IMR-90 (cell line): ENCODE measurements around the gene ARHGEF17. TPM values are rescaled to one million over a fixed set of nuclear protein-coding genes. Genes with fewer than 3 reads are reported as not detected.
A peak's percentile ranks its signal among the peaks of the same experiment; 100 is the strongest.

Experiments
- ATAC-seq: fragments of 200-7000 bp; cut with Tn5 transposase; 2 replicates; pipeline ENCODE4 v1.9.1; 2020; ENCODE audit warnings: low read depth, mild to moderate bottlenecking, moderate library complexity
- BruUV-seq: library from RNA; stranded (reverse); fragments of 400-500 nt; replicated peaks from 2 replicates; lab custom pipeline; 2021; lab: Mats Ljungman, UMichigan
- CTCF ChIA-PET: fragments of 300-600 bp; formaldehyde crosslinking; extraction: SDS; loops from one replicate; lab custom pipeline; 2021; ENCODE audit warnings: antibody characterized with exemption; lab: Yijun Ruan, JAX
- POLR2A ChIA-PET: fragments of 300-600 bp; sonication (Branson Sonifier 250); formaldehyde crosslinking; loops from one replicate; lab custom pipeline; 2022; ENCODE audit warnings: antibody characterized with exemption; ENCODE audit not compliant: unreplicated experiment; lab: Charles Lee
- DNase-seq: peaks from one replicate; pipeline ENCODE4 v3.0.0; 2013
- H2AFZ ChIP-seq: replicated peaks from 2 replicates; pipeline ENCODE3; 2013; ENCODE audit warnings: low read length, mild to moderate bottlenecking; ENCODE audit not compliant: poor library complexity
- H2AK5ac ChIP-seq: 2 replicates; pipeline ENCODE4 v1.6.1; 2013; ENCODE audit warnings: low read depth, low read length, inconsistent platforms
- H2AK9ac ChIP-seq: replicated peaks from 2 replicates; pipeline ENCODE3; 2013; ENCODE audit warnings: mild to moderate bottlenecking, low read depth, low read length, moderate library complexity; ENCODE audit not compliant: poor library complexity
- H2BK120ac ChIP-seq: 2 replicates; pipeline ENCODE4 v1.6.1; 2013; ENCODE audit warnings: low read depth, low read length, inconsistent platforms
- H2BK15ac ChIP-seq: 3 replicates; pipeline ENCODE4 v1.6.1; 2013; ENCODE audit warnings: low read depth, low read length, inconsistent platforms
- H2BK20ac ChIP-seq: 2 replicates; pipeline ENCODE4 v1.6.1; 2013; ENCODE audit warnings: low read depth, mild to moderate bottlenecking, inconsistent platforms, low read length, moderate library complexity
- H2BK5ac ChIP-seq: 2 replicates; pipeline ENCODE4 v1.6.1; 2013; ENCODE audit warnings: mild to moderate bottlenecking, low read depth, low read length, inconsistent platforms; ENCODE audit not compliant: poor library complexity, severe bottlenecking
- H3K14ac ChIP-seq: replicated peaks from 2 replicates; pipeline ENCODE4 v1.6.1; 2013; ENCODE audit warnings: low read depth, low read length, inconsistent platforms
- H3K18ac ChIP-seq: 2 replicates; pipeline ENCODE4 v1.6.1; 2013; ENCODE audit warnings: low read depth, low read length, control low read depth
- H3K23ac ChIP-seq: 2 replicates; pipeline ENCODE4 v1.6.1; 2013; ENCODE audit warnings: low read depth, low read length, inconsistent platforms
- H3K27ac ChIP-seq: 2 replicates; pipeline ENCODE4 v1.5.1; 2013; ENCODE audit warnings: mild to moderate bottlenecking, control low read depth, low read length; ENCODE audit not compliant: insufficient read depth
- H3K27me3 ChIP-seq: 2 replicates; pipeline ENCODE4 v1.6.1; 2013; ENCODE audit warnings: low read length; ENCODE audit not compliant: control insufficient read depth, insufficient read depth
- H3K36me3 ChIP-seq: 2 replicates; pipeline ENCODE4 v1.6.1; 2013; ENCODE audit warnings: low read length, mixed read lengths; ENCODE audit not compliant: control insufficient read depth, insufficient read depth
- H3K4ac ChIP-seq: 2 replicates; pipeline ENCODE4 v1.6.1; 2013; ENCODE audit warnings: low read depth, low read length, inconsistent platforms
- H3K4me1 ChIP-seq: 2 replicates; pipeline ENCODE4 v1.6.1; 2013; ENCODE audit warnings: low read length, mixed read lengths; ENCODE audit not compliant: control insufficient read depth, insufficient read depth
- H3K4me2 ChIP-seq: 2 replicates; pipeline ENCODE4 v1.6.1; 2013; ENCODE audit warnings: low read depth, mild to moderate bottlenecking, control low read depth, low read length, moderate library complexity
- H3K4me3 ChIP-seq: 2 replicates; pipeline ENCODE4 v1.5.1; 2013; ENCODE audit warnings: low read depth, mild to moderate bottlenecking, control low read depth, low read length, moderate library complexity; ENCODE audit not compliant: insufficient read depth
- H3K56ac ChIP-seq: 2 replicates; pipeline ENCODE4 v1.6.1; 2013; ENCODE audit warnings: low read length, inconsistent platforms; ENCODE audit not compliant: insufficient read depth; ENCODE audit errors: extremely low read depth
- H3K79me1 ChIP-seq, 2 experiments: 2 replicates each; pipeline ENCODE4 v1.6.1; 2013; ENCODE audit warnings: low read length in 2 of 2, inconsistent platforms in 1 of 2, low read depth in 1 of 2
- H3K9ac ChIP-seq: 2 replicates; pipeline ENCODE4 v1.6.1; 2013; ENCODE audit warnings: low read depth, low read length, control low read depth
- H3K9me1 ChIP-seq: 2 replicates; pipeline ENCODE4 v1.6.1; 2013; ENCODE audit warnings: low read length, inconsistent platforms; ENCODE audit not compliant: insufficient read depth
- H3K9me3 ChIP-seq: 2 replicates; pipeline ENCODE4 v1.6.1; 2013; ENCODE audit warnings: low read length; ENCODE audit not compliant: control insufficient read depth, insufficient read depth
- H4K20me1 ChIP-seq: 2 replicates; pipeline ENCODE4 v1.6.1; 2013; ENCODE audit warnings: low read length, inconsistent platforms; ENCODE audit not compliant: insufficient read depth
- H4K5ac ChIP-seq: 2 replicates; pipeline ENCODE4 v1.6.1; 2013; ENCODE audit warnings: mild to moderate bottlenecking, low read depth, low read length, control low read depth
- H4K8ac ChIP-seq, 2 experiments: 2 replicates each; pipeline ENCODE4 v1.6.1; 2013; ENCODE audit warnings: low read depth in 2 of 2, low read length in 2 of 2, control low read depth in 1 of 2, inconsistent platforms in 1 of 2
- H4K91ac ChIP-seq: 2 replicates; pipeline ENCODE4 v1.6.1; 2013; ENCODE audit warnings: low read depth, low read length, inconsistent platforms; ENCODE audit not compliant: insufficient read depth
- CEBPB ChIP-seq: IDR thresholded peaks from 2 replicates; pipeline ENCODE4 v1.6.1; 2012; ENCODE audit warnings: low read depth, low read length, improper control_type of control experiment
- FOS ChIP-seq: fragments of 150-350 bp; IDR thresholded peaks from 2 replicates; pipeline ENCODE4 v1.6.1; 2016; ENCODE audit warnings: low read depth, low read length
- MAFK ChIP-seq: IDR thresholded peaks from 2 replicates; pipeline ENCODE4 v1.6.1; 2012; ENCODE audit warnings: low read depth, low read length, improper control_type of control experiment
- RFX5 ChIP-seq: IDR thresholded peaks from 2 replicates; pipeline ENCODE4 v1.8.0; 2012; ENCODE audit warnings: low read depth, mild to moderate bottlenecking, low read length, moderate library complexity
- SMC3 ChIP-seq: fragments of 150-350 bp; IDR thresholded peaks from 2 replicates; pipeline ENCODE4 v1.6.1; 2016; ENCODE audit warnings: low read depth, mild to moderate bottlenecking, antibody characterized with exemption, low read length, moderate library complexity
- WGBS, 2 experiments: methylation state at CpG; one replicate each; pipeline versions ENCODE4 v1.1.5 to v1.1.7; 2013; ENCODE audit warnings: missing lambda C conversion rate in 2 of 2; ENCODE audit not compliant: insufficient read length in 1 of 2; ENCODE audit errors: extremely low coverage in 2 of 2; 5-methylcytosine and 5-hydroxymethylcytosine counted together
- dilution Hi-C: fragments of 300-500 bp; cut with HindIII; formaldehyde crosslinking; loops from one replicate; pipeline ENCODE4 v1.14.3; 2018; ENCODE audit warnings: low sequenced_read_pairs; ENCODE audit not compliant: unreplicated experiment
- in situ Hi-C: fragments of 300-500 bp; cut with MboI; formaldehyde crosslinking; loops from 3 replicates; pipeline ENCODE4 v1.14.3; 2019; ENCODE audit warnings: low sequenced_read_pairs, inconsistent platforms, mixed read lengths
- intact Hi-C: fragments of 100-400 bp; cut with micrococcal nuclease; formaldehyde crosslinking; loops from 2 replicates; pipeline ENCODE4 v1.10.0; 2022
- polyA plus RNA-seq, 3 experiments: library from polyadenylated mRNA; depleted of rRNA; stranded (reverse); fragments of >200 nt; gene quantifications; 2 replicates each; pipeline ENCODE4 v1.2.3, GENCODE V29; 2012; ENCODE audit warnings: low replicate concordance in 1 of 3
- total RNA-seq: library from RNA; depleted of rRNA; stranded (reverse); fragments of >200 nt; gene quantifications from 2 replicates; pipeline ENCODE4 v1.2.3, GENCODE V29; 2012

Gene ARHGEF17
- total and polyA plus RNA-seq, 2 of the 4 experiments (the other 2 are of a cell fraction) = 21.7 to 97.7 TPM

DNA sequence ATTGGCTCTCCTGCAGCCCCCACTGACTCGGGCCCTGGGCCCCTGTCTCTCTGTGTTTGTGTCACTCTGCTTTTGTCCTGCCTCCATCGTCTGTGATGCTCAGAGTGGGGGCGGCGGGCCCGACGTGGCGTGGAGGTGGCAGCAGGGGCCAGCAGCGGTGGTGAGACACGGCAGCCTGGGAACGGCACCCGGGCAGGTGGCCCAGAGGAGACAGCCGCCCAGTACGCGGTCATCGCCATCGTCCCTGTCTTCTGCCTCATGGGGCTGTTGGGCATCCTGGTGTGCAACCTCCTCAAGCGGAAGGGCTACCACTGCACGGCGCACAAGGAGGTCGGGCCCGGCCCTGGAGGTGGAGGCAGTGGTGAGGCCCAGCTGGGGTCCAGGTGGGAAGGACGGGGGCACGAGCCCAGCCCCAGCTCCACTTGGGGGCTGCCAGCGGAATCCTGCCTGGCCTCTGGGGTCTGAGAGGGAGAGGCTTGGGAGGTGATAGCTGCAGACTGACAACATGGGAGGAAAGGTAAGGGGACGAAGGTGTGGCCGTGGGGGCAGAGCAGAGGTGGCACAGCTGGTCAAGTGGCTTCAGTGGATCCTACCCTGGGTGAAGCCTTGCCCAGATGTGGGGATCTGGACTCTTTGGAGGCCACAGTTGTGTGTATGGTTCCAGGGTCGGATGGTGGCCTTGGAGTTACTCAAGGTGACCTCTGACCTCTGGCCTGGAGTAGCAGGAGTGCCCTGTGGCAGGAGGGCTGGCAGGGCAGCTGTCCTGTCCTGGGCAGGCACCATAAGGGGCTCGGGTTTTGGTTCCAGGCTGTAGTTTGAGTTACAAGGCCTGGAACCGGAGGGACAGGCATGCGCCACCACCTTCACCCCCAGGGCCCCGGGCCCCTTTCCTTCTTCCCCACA is 84.3 kb downstream of the ARHGEF17 start:
- H4K5ac ChIP-seq = no peak overlapping the region
- no peak for DNase-seq
- H3K9me1 ChIP-seq = peaks cover 10% of the 10 kb centered on the region; the same call in 1 of the 2 replicates
- intact Hi-C loops = loop anchor here (1.0 kb wide), 3 partner anchors 41 to 97 kb away; no protein-coding TSS in a partner anchor
- no peak overlapping the region for H3K27ac ChIP-seq
- peaks cover 9% of the 10 kb centered on the region for H3K4me1 ChIP-seq
- CTCF ChIA-PET = interaction anchor here (1.5 to 2.9 kb wide), 3 partner anchors 16 to 86 kb away, joined by 5 to 16 read pairs (median 5); partner anchors contain the start of gene RELT
- no peaks in the 10 kb centered on the region for H3K27me3 ChIP-seq
- H2AFZ ChIP-seq = no peak overlapping the region
- H4K91ac ChIP-seq = no peak overlapping the region
- no peak overlapping the region for H3K4ac ChIP-seq
- no peak overlapping the region for H3K4me2 ChIP-seq
- no peak overlapping the region for H3K9ac ChIP-seq
- H2BK15ac ChIP-seq = no peak overlapping the region
- no peak overlapping the region for H2BK120ac ChIP-seq
- H3K56ac ChIP-seq = no peak overlapping the region
- H3K79me1 ChIP-seq = peaks cover 12 to 23% of the 10 kb centered on the region in 2 experiments
- no peak for TF ChIP-seq FOS
- TF ChIP-seq RFX5 = no peak
- TF ChIP-seq CEBPB = no peak
- TF ChIP-seq SMC3 = no peak
- TF ChIP-seq MAFK = no peak
- H2AK9ac ChIP-seq = peak overlapping the region; percentile 63
- ATAC-seq = no peak
- H4K20me1 ChIP-seq = peaks cover 14% of the 10 kb centered on the region
- in situ Hi-C loops = no loop called here
- no TSS peak for BruUV-seq
- H2AK5ac ChIP-seq = no peak overlapping the region
- H3K14ac ChIP-seq = no peak overlapping the region
- dilution Hi-C loops = no loop called here
- peaks cover 4% of the 10 kb centered on the region; the same call in 1 of the 2 replicates for H3K36me3 ChIP-seq
- no peak overlapping the region for H4K8ac ChIP-seq
- POLR2A ChIA-PET = no interaction called here
- H3K18ac ChIP-seq = no peak overlapping the region
- H2BK5ac ChIP-seq = no peak overlapping the region
- no peak overlapping the region for H3K4me3 ChIP-seq
- no peak overlapping the region for H3K23ac ChIP-seq
- no peaks in the 10 kb centered on the region for H3K9me3 ChIP-seq
- no peak overlapping the region for H2BK20ac ChIP-seq
- WGBS, 2 experiments = 93% methylated on average over 14 of the region's 31 CpGs; no CpG with 5 or more reads in 1 of the 2 experiments
